HepG2 (cell line): ENCODE measurements around the gene EGLN1. TPM values are rescaled to one million over a fixed set of nuclear protein-coding genes. Genes with fewer than 3 reads are reported as not detected.

Experiments
- DPF2 ChIP-seq: sonication (generic); formaldehyde crosslinking; IDR thresholded peaks from 2 replicates; pipeline ENCODE4 v1.4.0; 2020; ENCODE audit warnings: mild to moderate bottlenecking, low read depth, missing genetic modification reagents, borderline replicate concordance
- NPAS2 ChIP-seq: sonication (generic); formaldehyde crosslinking; IDR thresholded peaks from 2 replicates; pipeline ENCODE4 v1.8.0; 2022; ENCODE audit warnings: mild to moderate bottlenecking, missing genetic modification reagents, borderline replicate concordance
- ZBTB8A ChIP-seq: sonication (generic); formaldehyde crosslinking; IDR thresholded peaks from 2 replicates; pipeline ENCODE4 v1.4.0; 2020; ENCODE audit warnings: mild to moderate bottlenecking, low read depth, missing genetic modification reagents, borderline replicate concordance
- ZNF124 ChIP-seq: sonication (generic); formaldehyde crosslinking; IDR thresholded peaks from 2 replicates; pipeline ENCODE4 v1.4.0; 2020; ENCODE audit warnings: missing genetic modification reagents
- ZNF720 ChIP-seq: sonication (generic); formaldehyde crosslinking; IDR thresholded peaks from 2 replicates; pipeline ENCODE4 v1.4.0; 2020; ENCODE audit warnings: missing genetic modification reagents
- polyA plus RNA-seq, 8 experiments: library from polyadenylated mRNA; depleted of rRNA in 3 of 8; stranded (reverse) in 7 of 8; unstranded in 1 of 8; fragments of >200 nt; fragmentation: Illumina TruSeq in 4 of 8; extraction: Trizol in 4 of 8; gene quantifications; 2 replicates each; pipeline versions ENCODE4 v1.2.1 to v1.2.3, GENCODE V29; 2011 to 2016; ENCODE audit warnings: low read depth in 4 of 8, missing spikeins in 1 of 8, mixed read lengths in 1 of 8; ENCODE audit not compliant: insufficient read depth in 1 of 8
- total RNA-seq, 5 experiments: library from RNA; depleted of rRNA; stranded (reverse); fragments of >200 nt; fragmentation: Illumina TruSeq; extraction: Trizol; gene quantifications; 2 replicates each; pipeline ENCODE4 v1.2.3, GENCODE V29; 2016; ENCODE audit warnings: low read depth in 1 of 5
- TF ChIP-seq, protein P1 (sequence below): sonication (generic); formaldehyde crosslinking; IDR thresholded peaks from 2 replicates; pipeline ENCODE4 v1.4.0; 2020; ENCODE audit warnings: low read depth, mild to moderate bottlenecking, missing genetic modification reagents
- TF ChIP-seq, protein P2 (sequence below): sonication (generic); formaldehyde crosslinking; conservative IDR thresholded peaks from 2 replicates; pipeline ENCODE4 v1.4.0; 2020; ENCODE audit warnings: missing genetic modification reagents
- TF ChIP-seq, protein P3 (sequence below): sonication (generic); formaldehyde crosslinking; IDR thresholded peaks from 2 replicates; pipeline ENCODE4 v1.4.0; 2020; ENCODE audit warnings: mild to moderate bottlenecking, missing genetic modification reagents, borderline replicate concordance
- TF ChIP-seq, protein P4 (sequence below): sonication (generic); formaldehyde crosslinking; IDR thresholded peaks from 2 replicates; pipeline ENCODE4 v1.5.0; 2020; ENCODE audit warnings: missing genetic modification reagents

Gene EGLN1
- total and polyA plus RNA-seq, 2 of the 13 experiments (the other 11 are each of a cell fraction or from before 2014, with no cell fraction given) = 34.4 to 44.1 TPM

DNA sequence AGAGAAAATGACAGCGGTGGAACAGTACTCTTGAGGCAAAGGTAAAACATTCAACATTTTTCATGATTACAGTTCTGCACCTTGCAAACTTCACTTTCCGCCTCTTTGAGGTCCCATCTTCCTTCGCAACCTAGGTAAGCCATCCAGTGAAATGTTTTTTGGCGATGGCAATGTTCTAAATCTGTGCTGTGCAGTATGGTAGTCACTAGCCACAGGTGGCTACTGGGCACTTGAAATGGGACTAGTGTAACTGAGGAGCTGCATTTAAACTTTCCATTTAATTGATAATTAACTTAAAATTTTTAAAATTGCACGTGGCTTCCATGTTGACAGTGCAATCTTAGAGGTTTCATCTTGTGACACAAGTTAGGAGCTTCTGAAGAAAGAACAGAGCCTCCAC lies 97.4 kb downstream of the EGLN1 start (continued):
- TF ChIP-seq ZNF720 (CRISPR knock-in tag) (no peak), ZBTB8A (CRISPR knock-in tag) (no peak), DPF2 (CRISPR knock-in tag) (no peak), ZNF124 (no peak), NPAS2 (CRISPR knock-in tag) (no peak)
- TF ChIP-seq, protein P1, sequence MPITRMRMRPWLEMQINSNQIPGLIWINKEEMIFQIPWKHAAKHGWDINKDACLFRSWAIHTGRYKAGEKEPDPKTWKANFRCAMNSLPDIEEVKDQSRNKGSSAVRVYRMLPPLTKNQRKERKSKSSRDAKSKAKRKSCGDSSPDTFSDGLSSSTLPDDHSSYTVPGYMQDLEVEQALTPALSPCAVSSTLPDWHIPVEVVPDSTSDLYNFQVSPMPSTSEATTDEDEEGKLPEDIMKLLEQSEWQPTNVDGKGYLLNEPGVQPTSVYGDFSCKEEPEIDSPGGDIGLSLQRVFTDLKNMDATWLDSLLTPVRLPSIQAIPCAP = no peak
- TF ChIP-seq, protein P2, sequence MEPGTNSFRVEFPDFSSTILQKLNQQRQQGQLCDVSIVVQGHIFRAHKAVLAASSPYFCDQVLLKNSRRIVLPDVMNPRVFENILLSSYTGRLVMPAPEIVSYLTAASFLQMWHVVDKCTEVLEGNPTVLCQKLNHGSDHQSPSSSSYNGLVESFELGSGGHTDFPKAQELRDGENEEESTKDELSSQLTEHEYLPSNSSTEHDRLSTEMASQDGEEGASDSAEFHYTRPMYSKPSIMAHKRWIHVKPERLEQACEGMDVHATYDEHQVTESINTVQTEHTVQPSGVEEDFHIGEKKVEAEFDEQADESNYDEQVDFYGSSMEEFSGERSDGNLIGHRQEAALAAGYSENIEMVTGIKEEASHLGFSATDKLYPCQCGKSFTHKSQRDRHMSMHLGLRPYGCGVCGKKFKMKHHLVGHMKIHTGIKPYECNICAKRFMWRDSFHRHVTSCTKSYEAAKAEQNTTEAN (CRISPR knock-in tag) = no peak
- TF ChIP-seq, protein P3, sequence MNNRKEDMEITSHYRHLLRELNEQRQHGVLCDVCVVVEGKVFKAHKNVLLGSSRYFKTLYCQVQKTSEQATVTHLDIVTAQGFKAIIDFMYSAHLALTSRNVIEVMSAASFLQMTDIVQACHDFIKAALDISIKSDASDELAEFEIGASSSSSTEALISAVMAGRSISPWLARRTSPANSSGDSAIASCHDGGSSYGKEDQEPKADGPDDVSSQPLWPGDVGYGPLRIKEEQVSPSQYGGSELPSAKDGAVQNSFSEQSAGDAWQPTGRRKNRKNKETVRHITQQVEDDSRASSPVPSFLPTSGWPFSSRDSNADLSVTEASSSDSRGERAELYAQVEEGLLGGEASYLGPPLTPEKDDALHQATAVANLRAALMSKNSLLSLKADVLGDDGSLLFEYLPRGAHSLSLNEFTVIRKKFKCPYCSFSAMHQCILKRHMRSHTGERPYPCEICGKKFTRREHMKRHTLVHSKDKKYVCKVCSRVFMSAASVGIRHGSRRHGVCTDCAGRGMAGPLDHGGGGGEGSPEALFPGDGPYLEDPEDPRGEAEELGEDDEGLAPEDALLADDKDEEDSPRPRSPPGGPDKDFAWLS (CRISPR knock-in tag) = no peak
- TF ChIP-seq, protein P4, sequence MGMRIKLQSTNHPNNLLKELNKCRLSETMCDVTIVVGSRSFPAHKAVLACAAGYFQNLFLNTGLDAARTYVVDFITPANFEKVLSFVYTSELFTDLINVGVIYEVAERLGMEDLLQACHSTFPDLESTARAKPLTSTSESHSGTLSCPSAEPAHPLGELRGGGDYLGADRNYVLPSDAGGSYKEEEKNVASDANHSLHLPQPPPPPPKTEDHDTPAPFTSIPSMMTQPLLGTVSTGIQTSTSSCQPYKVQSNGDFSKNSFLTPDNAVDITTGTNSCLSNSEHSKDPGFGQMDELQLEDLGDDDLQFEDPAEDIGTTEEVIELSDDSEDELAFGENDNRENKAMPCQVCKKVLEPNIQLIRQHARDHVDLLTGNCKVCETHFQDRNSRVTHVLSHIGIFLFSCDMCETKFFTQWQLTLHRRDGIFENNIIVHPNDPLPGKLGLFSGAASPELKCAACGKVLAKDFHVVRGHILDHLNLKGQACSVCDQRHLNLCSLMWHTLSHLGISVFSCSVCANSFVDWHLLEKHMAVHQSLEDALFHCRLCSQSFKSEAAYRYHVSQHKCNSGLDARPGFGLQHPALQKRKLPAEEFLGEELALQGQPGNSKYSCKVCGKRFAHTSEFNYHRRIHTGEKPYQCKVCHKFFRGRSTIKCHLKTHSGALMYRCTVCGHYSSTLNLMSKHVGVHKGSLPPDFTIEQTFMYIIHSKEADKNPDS = no peak
